GM03348 (cell line): ENCODE measurements around the gene SERPIND1.
"Not testable (repeated sequence)": the region's sequence is repeated elsewhere in the genome, so short reads cannot be mapped to it uniquely, and the experiment has no call there.

Experiments
- DNase-seq: peaks from one replicate; pipeline ENCODE4 v3.0.0; 2012; ENCODE audit warnings: low spot score

The SERPIND1 gene

GRCh38 chr22:20747223-20747622 is 26.7 kb upstream of the SERPIND1 start:
- no peak for DNase-seq

DNA sequence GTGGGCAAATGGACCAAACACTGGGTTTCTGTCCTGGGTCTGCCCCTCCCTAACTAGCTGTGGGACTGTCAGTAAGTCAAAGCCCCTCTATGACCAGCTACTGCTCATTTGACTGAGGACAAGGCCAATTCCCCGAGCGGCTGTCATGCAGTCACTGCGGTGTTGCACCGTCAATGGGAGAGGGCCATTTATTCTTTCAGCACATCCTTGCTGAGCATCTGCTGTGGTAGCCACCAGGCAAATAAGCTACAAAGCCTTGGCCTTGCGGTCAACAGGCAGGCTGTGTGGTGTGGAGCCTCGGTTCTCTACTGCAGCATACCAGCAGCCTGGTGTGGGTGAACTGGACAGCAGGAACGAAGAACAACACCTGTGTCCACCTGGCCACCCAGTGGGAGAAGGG is 25.8 kb upstream of the SERPIND1 start:
- no peak for DNase-seq

DNA sequence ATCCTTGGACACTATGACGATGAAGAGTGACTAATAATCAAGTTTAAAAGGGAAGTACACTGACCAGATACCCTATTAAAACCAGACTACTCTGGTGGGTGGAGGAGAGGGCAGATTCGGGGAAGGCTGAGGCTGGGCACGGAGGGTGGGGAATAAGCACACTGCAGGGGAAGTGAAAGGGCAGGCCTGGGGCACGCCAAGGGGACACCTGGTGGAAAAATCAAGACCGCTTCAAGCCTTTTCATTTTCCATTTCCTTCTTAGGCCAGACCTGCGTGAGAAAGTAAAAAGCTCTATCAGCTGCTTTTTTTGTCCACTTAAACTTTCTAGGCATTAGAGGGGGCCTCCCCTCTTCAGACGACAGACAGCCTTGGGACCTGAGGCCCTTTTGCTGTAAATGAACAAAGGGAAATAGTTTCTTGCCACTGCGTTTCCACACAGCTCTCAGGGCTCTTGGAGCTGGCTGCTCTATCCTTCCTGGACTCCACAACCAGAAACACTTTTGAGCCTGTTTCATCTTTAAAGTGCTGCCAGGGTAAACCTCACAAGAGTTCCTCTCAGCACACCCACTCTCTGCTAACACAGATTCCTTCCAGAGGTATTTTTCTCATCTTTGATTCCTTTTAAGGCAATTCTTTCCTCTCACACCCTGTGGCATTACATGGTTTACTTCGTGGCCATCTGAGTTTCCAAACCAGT is 25.0 kb upstream of the SERPIND1 start:
- DNase-seq, result no peak

GRCh38 chr22:20749453-20749852 is 24.5 kb upstream of the SERPIND1 start:
- no peak for DNase-seq

- peak; percentile 89 for DNase-seq
Measured at GRCh38 chr22:20750461-20751184, 23.3 kb upstream of the SERPIND1 start.

DNA sequence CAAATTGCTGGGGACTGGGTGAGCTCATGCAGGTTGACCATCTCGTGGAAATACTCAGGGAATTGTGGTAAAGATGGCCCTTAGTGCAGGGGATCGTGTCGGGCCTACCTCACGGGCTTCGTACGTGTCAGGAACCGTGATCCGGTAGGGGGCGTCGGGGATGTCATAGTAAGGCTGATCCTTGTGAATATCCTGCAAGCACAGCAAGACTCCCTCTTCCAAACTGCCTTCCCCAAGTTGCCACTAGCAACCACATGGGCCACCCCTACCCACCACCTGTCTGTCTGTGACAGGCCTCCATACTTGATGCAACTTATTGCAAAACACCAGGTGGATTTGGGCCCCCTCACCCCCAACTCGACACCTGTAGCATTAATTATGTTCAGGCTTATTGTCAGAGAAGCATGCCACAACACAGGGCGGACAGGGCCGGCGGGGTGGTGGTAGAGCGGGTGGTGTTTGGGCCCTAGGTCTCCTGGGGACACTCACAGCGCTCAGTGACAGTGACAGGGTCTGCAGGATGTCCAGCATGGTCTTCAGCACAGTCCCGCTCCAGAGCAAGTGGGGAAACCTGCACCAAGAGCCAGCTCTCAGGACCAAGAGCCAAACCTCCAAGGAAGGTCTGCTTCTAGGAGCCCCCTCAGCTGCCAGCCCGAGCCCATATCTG is 22.6 kb upstream of the SERPIND1 start:
- DNase-seq, result no peak

- DNase-seq, result no peak
Measured at GRCh38 chr22:20752104-20752741, 21.7 kb upstream of the SERPIND1 start.

DNA sequence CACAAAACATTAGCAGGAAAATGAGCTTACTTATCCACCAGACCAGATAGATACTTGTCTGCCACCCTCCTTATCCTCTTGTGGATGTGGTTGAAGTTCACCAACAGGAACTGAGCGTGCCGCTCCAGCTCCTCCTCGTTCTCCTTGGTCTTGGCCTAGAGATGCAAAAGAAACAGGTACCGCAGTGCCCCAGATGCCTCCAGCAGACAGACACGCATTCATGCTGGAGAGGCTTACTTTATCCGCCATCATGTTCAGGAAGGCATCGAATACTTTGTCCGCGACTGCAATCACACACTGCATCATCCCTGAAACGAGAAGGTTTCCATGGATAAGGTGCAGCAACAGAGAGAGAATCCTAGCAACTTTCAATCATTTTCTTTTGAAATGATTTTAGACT is 21.0 kb upstream of the SERPIND1 start:
- DNase-seq, result no peak

- no peak for DNase-seq
Measured at GRCh38 chr22:20756846-20757245, 17.1 kb upstream of the SERPIND1 start.

DNA sequence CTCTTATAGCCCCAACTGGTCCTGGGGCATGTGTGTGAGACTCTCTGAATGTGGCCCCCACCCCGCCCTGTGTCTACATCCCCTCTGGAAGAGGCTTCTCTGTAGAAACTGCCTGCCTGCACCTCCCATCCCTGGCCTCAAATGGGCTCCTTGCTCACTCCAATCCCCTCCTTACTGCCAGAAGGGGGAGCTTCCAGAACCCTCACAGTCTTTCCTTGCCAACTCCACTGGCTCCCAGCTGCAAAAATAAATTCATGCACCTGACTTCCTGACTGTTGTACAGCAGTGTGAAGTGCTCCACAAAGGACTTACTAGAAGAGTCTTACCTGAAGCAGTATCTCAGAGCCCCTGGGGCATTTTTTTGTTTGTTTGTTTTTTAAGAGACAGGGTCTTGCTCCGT is 15.2 kb upstream of the SERPIND1 start:
- no peak for DNase-seq

GRCh38 chr22:20760084-20760483 is 13.8 kb upstream of the SERPIND1 start:
- DNase-seq, result no peak

DNA sequence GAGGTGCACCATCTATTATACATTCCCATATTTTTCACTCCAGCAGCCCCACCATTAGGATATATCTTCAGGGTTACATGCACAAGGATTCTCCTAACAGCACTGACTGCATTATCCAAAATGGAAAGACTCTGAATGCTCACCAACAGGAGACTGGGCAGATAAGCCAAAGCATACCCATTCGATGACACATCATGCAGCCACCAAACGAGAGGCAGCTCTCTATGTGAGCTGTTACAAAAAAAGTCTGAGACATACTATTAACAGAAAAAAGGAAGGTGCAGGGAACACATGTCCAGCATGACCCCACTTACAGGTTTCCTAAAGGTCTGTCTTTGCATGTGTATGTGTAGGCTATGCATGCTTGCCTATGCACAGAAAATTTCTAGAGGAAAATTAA is 12.4 kb upstream of the SERPIND1 start:
- peak; percentile 43 for DNase-seq

DNA sequence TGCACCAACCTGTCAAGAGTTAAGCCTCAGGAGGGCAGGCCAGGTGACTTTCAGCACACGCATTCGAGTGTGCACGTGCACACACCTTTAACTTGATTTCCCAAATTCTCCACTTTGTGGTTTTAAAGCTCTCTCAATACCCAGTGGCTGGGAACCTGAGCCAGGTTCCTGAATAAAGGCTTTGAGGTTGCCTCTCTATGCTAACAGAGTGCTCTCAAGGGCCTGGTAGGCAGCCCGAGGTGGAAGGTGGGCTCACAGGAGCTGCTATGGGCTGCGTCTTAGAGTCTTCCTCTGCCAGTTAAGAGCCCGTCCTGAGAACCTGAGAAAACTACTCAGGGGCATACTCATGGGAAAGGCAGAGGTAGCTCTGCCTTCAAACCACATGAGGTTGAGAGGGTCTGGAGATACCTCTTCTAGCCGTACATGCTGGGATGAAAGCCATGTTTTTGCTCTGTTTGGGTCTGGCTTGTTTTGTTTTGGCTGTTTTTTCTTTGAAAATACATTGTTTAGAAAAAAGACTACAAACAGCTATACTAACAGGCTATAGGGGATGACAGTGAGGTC is 11.6 kb upstream of the SERPIND1 start:
- no peak for DNase-seq

DNA sequence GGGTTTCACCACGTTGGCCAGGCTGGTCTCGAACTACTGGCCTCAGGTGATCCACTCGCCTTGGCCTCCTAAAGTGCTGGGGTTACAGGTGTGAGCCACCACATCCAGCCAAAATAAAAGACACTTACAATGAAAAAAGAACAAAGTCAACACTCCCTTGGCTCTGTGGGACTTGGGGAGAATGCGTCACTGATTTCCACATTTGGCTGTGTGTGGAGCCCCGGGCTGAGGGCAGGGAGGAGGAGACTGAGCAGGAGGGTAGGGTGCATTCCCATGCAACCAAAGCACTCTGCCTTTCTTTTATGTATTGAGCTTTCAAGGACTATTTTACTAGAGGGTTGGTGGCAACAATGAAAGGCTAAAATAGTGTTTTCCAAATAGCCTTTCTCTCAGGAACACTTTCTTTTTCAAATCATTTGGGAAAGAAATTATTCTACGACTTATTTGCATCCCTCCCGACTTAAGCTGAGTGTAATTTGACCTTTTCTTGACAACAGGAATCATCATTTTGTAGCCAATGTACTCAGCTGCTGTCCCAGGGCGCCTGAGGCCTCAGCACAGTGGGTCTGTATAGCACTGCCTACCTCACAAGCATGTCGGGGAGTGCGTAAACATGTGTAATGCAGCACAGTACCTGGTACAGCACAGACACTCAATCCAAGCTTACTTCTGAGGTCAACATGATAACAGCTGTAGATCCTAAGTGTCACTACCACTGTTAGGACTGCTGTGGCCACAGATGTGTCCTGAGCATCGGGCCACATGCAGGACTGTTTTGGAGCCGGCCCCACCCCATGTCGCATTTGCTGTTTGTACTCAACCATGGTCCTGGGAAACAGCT is 10.1 kb upstream of the SERPIND1 start:
- DNase-seq, result no peak

GRCh38 chr22:20764471-20764720 is 9.5 kb upstream of the SERPIND1 start:
- DNase-seq, result no peak

- DNase-seq, result no peak
Measured at GRCh38 chr22:20764729-20765128, 9.2 kb upstream of the SERPIND1 start.

- DNase-seq, result no peak
Measured at GRCh38 chr22:20765938-20766337, 8.0 kb upstream of the SERPIND1 start.

- no peak for DNase-seq
Measured at GRCh38 chr22:20766530-20766929, 7.4 kb upstream of the SERPIND1 start.

DNA sequence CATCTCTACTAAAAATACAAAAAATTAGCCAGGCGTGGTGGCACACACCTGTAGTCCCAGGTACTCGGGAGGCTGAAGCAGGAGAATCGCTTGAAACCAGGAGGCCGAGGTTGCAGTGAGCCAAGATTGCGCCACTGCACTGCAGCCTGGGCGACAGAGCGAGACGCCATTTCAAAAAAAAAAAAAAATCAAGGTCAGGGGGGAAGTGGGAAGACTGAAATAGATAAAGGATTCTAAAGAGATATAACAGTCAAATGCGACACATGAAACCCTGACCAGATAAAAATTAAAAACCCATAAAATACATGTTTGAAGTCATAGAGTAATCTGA is 4.5 kb upstream of the SERPIND1 start:
- DNase-seq, result not testable (repeated sequence)

GRCh38 chr22:20771918-20772625 is 1.8 kb upstream of the SERPIND1 start:
- DNase-seq, result no peak

GRCh38 chr22:20774882-20775281 is 969 bp downstream of the SERPIND1 start:
- no peak for DNase-seq
